ENCODE results near the gene MACROD2. TPM values are rescaled to one million over a fixed set of nuclear protein-coding genes. Genes with fewer than 3 reads are reported as not detected.

Gene MACROD2
- total RNA-seq, 1 experiment from 2014 or later = 1.4 TPM

GRCh38 chr20:14113416-14113815, 118.1 kb downstream of the MACROD2 start:
- TF ChIP-seq CTCF (conservative IDR thresholded peaks at IDR 0.05; ENCODE audit: low read depth, low read length) = no peak
- TF ChIP-seq EZH2 (IDR thresholded peaks at IDR 0.05; ENCODE audit: borderline replicate concordance, low read depth, low read length, poor library complexity, severe bottlenecking) = no peak
- Histone ChIP-seq H3K27me3 (replicated peaks; ENCODE audit: insufficient read depth, low read depth, low read length, poor library complexity) (peaks cover 14% of the 10 kb centered on the region), H3K9me3 (ENCODE audit: low read depth, low read length, poor library complexity, severe bottlenecking) (no peaks in the 10 kb centered on the region), H3K4me3 (ENCODE audit: low read depth, low read length, poor library complexity, severe bottlenecking) (no peak overlapping the region), H3K27ac (ENCODE audit: low read depth, low read length, poor library complexity, severe bottlenecking) (no peak overlapping the region), H3K4me1 (ENCODE audit: insufficient read depth, low read length, poor library complexity, severe bottlenecking) (no peaks in the 10 kb centered on the region), H3K36me3 (ENCODE audit: insufficient read depth, low read length, poor library complexity, severe bottlenecking) (no peaks in the 10 kb centered on the region)
- BruUV-seq (replicated peaks) = no TSS peak
- ChIA-PET POLR2A (ENCODE audit: low non-redundant PET) (no interaction called here), CTCF (no interaction called here)
- intact Hi-C loops (cut with micrococcal nuclease; ENCODE audit: unreplicated experiment) = no loop called here
- DNase-seq (ENCODE audit: low spot score) = no peak

GRCh38 chr20:14114065-14114704, 118.9 kb downstream of the MACROD2 start:
- Histone ChIP-seq H3K9me3 (ENCODE audit: low read depth, low read length, poor library complexity, severe bottlenecking) (no peaks in the 10 kb centered on the region), H3K27me3 (replicated peaks; ENCODE audit: insufficient read depth, low read depth, low read length, poor library complexity) (peaks cover 14% of the 10 kb centered on the region), H3K27ac (ENCODE audit: low read depth, low read length, poor library complexity, severe bottlenecking) (no peak overlapping the region), H3K4me3 (ENCODE audit: low read depth, low read length, poor library complexity, severe bottlenecking) (no peak overlapping the region), H3K36me3 (ENCODE audit: insufficient read depth, low read length, poor library complexity, severe bottlenecking) (no peaks in the 10 kb centered on the region), H3K4me1 (ENCODE audit: insufficient read depth, low read length, poor library complexity, severe bottlenecking) (no peaks in the 10 kb centered on the region)
- no TSS peak for BruUV-seq (replicated peaks)
- DNase-seq (ENCODE audit: low spot score) = no peak
- intact Hi-C loops (cut with micrococcal nuclease; ENCODE audit: unreplicated experiment) = no loop called here
- no peak for TF ChIP-seq CTCF (conservative IDR thresholded peaks at IDR 0.05; ENCODE audit: low read depth, low read length)
- POLR2A ChIA-PET (ENCODE audit: low non-redundant PET) = no interaction called here
- CTCF ChIA-PET = no interaction called here

GRCh38 chr20:14116037-14116436, 120.7 kb downstream of the MACROD2 start:
- TF ChIP-seq CTCF (conservative IDR thresholded peaks at IDR 0.05; ENCODE audit: low read depth, low read length) = no peak
- BruUV-seq (replicated peaks) = no TSS peak
- H3K27ac ChIP-seq (ENCODE audit: low read depth, low read length, poor library complexity, severe bottlenecking) = no peak overlapping the region
- H3K9me3 ChIP-seq (ENCODE audit: low read depth, low read length, poor library complexity, severe bottlenecking) = no peaks in the 10 kb centered on the region
- ChIA-PET CTCF (no interaction called here), POLR2A (ENCODE audit: low non-redundant PET) (no interaction called here)
- no peaks in the 10 kb centered on the region for H3K36me3 ChIP-seq (ENCODE audit: insufficient read depth, low read length, poor library complexity, severe bottlenecking)
- no peaks in the 10 kb centered on the region for H3K4me1 ChIP-seq (ENCODE audit: insufficient read depth, low read length, poor library complexity, severe bottlenecking)
- peaks cover 14% of the 10 kb centered on the region for H3K27me3 ChIP-seq (replicated peaks; ENCODE audit: insufficient read depth, low read depth, low read length, poor library complexity)
- no peak overlapping the region for H3K4me3 ChIP-seq (ENCODE audit: low read depth, low read length, poor library complexity, severe bottlenecking)
- intact Hi-C loops (cut with micrococcal nuclease; ENCODE audit: unreplicated experiment) = no loop called here
- no peak for DNase-seq (ENCODE audit: low spot score)
